IMR-90 (cell line): ENCODE results near the gene TFDP2. TPM values are rescaled to one million over a fixed set of nuclear protein-coding genes. Genes with fewer than 3 reads are reported as not detected.

Experiments
- ATAC-seq: fragments of 200-7000 bp; cut with Tn5 transposase; 2 replicates; pipeline ENCODE4 v1.9.1; 2020; ENCODE audit warnings: low read depth, mild to moderate bottlenecking, moderate library complexity
- BruUV-seq: library from RNA; stranded (reverse); fragments of 400-500 nt; replicated peaks from 2 replicates; lab custom pipeline; 2021; lab: Mats Ljungman, UMichigan
- CTCF ChIA-PET: fragments of 300-600 bp; formaldehyde crosslinking; extraction: SDS; loops from one replicate; lab custom pipeline; 2021; ENCODE audit warnings: antibody characterized with exemption; lab: Yijun Ruan, JAX
- POLR2A ChIA-PET: fragments of 300-600 bp; sonication (Branson Sonifier 250); formaldehyde crosslinking; loops from one replicate; lab custom pipeline; 2022; ENCODE audit warnings: antibody characterized with exemption; ENCODE audit not compliant: unreplicated experiment; lab: Charles Lee
- DNase-seq: peaks from one replicate; pipeline ENCODE4 v3.0.0; 2013
- H2AFZ ChIP-seq: replicated peaks from 2 replicates; pipeline ENCODE3; 2013; ENCODE audit warnings: low read length, mild to moderate bottlenecking; ENCODE audit not compliant: poor library complexity
- H2AK5ac ChIP-seq: 2 replicates; pipeline ENCODE4 v1.6.1; 2013; ENCODE audit warnings: low read depth, low read length, inconsistent platforms
- H2AK9ac ChIP-seq: replicated peaks from 2 replicates; pipeline ENCODE3; 2013; ENCODE audit warnings: mild to moderate bottlenecking, low read depth, low read length, moderate library complexity; ENCODE audit not compliant: poor library complexity
- H2BK120ac ChIP-seq: 2 replicates; pipeline ENCODE4 v1.6.1; 2013; ENCODE audit warnings: low read depth, low read length, inconsistent platforms
- H2BK15ac ChIP-seq: 3 replicates; pipeline ENCODE4 v1.6.1; 2013; ENCODE audit warnings: low read depth, low read length, inconsistent platforms
- H2BK20ac ChIP-seq: 2 replicates; pipeline ENCODE4 v1.6.1; 2013; ENCODE audit warnings: low read depth, mild to moderate bottlenecking, inconsistent platforms, low read length, moderate library complexity
- H2BK5ac ChIP-seq: 2 replicates; pipeline ENCODE4 v1.6.1; 2013; ENCODE audit warnings: mild to moderate bottlenecking, low read depth, low read length, inconsistent platforms; ENCODE audit not compliant: poor library complexity, severe bottlenecking
- H3K14ac ChIP-seq: replicated peaks from 2 replicates; pipeline ENCODE4 v1.6.1; 2013; ENCODE audit warnings: low read depth, low read length, inconsistent platforms
- H3K18ac ChIP-seq: 2 replicates; pipeline ENCODE4 v1.6.1; 2013; ENCODE audit warnings: low read depth, low read length, control low read depth
- H3K23ac ChIP-seq: 2 replicates; pipeline ENCODE4 v1.6.1; 2013; ENCODE audit warnings: low read depth, low read length, inconsistent platforms
- H3K27ac ChIP-seq: 2 replicates; pipeline ENCODE4 v1.5.1; 2013; ENCODE audit warnings: mild to moderate bottlenecking, control low read depth, low read length; ENCODE audit not compliant: insufficient read depth
- H3K27me3 ChIP-seq: 2 replicates; pipeline ENCODE4 v1.6.1; 2013; ENCODE audit warnings: low read length; ENCODE audit not compliant: control insufficient read depth, insufficient read depth
- H3K36me3 ChIP-seq: 2 replicates; pipeline ENCODE4 v1.6.1; 2013; ENCODE audit warnings: low read length, mixed read lengths; ENCODE audit not compliant: control insufficient read depth, insufficient read depth
- H3K4ac ChIP-seq: 2 replicates; pipeline ENCODE4 v1.6.1; 2013; ENCODE audit warnings: low read depth, low read length, inconsistent platforms
- H3K4me1 ChIP-seq: 2 replicates; pipeline ENCODE4 v1.6.1; 2013; ENCODE audit warnings: low read length, mixed read lengths; ENCODE audit not compliant: control insufficient read depth, insufficient read depth
- H3K4me2 ChIP-seq: 2 replicates; pipeline ENCODE4 v1.6.1; 2013; ENCODE audit warnings: low read depth, mild to moderate bottlenecking, control low read depth, low read length, moderate library complexity
- H3K4me3 ChIP-seq: 2 replicates; pipeline ENCODE4 v1.5.1; 2013; ENCODE audit warnings: low read depth, mild to moderate bottlenecking, control low read depth, low read length, moderate library complexity; ENCODE audit not compliant: insufficient read depth
- H3K56ac ChIP-seq: 2 replicates; pipeline ENCODE4 v1.6.1; 2013; ENCODE audit warnings: low read length, inconsistent platforms; ENCODE audit not compliant: insufficient read depth; ENCODE audit errors: extremely low read depth
- H3K79me1 ChIP-seq, 2 experiments: 2 replicates each; pipeline ENCODE4 v1.6.1; 2013; ENCODE audit warnings: low read length in 2 of 2, inconsistent platforms in 1 of 2, low read depth in 1 of 2
- H3K9ac ChIP-seq: 2 replicates; pipeline ENCODE4 v1.6.1; 2013; ENCODE audit warnings: low read depth, low read length, control low read depth
- H3K9me1 ChIP-seq: 2 replicates; pipeline ENCODE4 v1.6.1; 2013; ENCODE audit warnings: low read length, inconsistent platforms; ENCODE audit not compliant: insufficient read depth
- H3K9me3 ChIP-seq: 2 replicates; pipeline ENCODE4 v1.6.1; 2013; ENCODE audit warnings: low read length; ENCODE audit not compliant: control insufficient read depth, insufficient read depth
- H4K20me1 ChIP-seq: 2 replicates; pipeline ENCODE4 v1.6.1; 2013; ENCODE audit warnings: low read length, inconsistent platforms; ENCODE audit not compliant: insufficient read depth
- H4K5ac ChIP-seq: 2 replicates; pipeline ENCODE4 v1.6.1; 2013; ENCODE audit warnings: mild to moderate bottlenecking, low read depth, low read length, control low read depth
- H4K8ac ChIP-seq, 2 experiments: 2 replicates each; pipeline ENCODE4 v1.6.1; 2013; ENCODE audit warnings: low read depth in 2 of 2, low read length in 2 of 2, control low read depth in 1 of 2, inconsistent platforms in 1 of 2
- H4K91ac ChIP-seq: 2 replicates; pipeline ENCODE4 v1.6.1; 2013; ENCODE audit warnings: low read depth, low read length, inconsistent platforms; ENCODE audit not compliant: insufficient read depth
- CEBPB ChIP-seq: IDR thresholded peaks from 2 replicates; pipeline ENCODE4 v1.6.1; 2012; ENCODE audit warnings: low read depth, low read length, improper control_type of control experiment
- MAFK ChIP-seq: IDR thresholded peaks from 2 replicates; pipeline ENCODE4 v1.6.1; 2012; ENCODE audit warnings: low read depth, low read length, improper control_type of control experiment
- SMC3 ChIP-seq: fragments of 150-350 bp; IDR thresholded peaks from 2 replicates; pipeline ENCODE4 v1.6.1; 2016; ENCODE audit warnings: low read depth, mild to moderate bottlenecking, antibody characterized with exemption, low read length, moderate library complexity
- WGBS, 2 experiments: methylation state at CpG; one replicate each; pipeline versions ENCODE4 v1.1.5 to v1.1.7; 2013; ENCODE audit warnings: missing lambda C conversion rate in 2 of 2; ENCODE audit not compliant: insufficient read length in 1 of 2; ENCODE audit errors: extremely low coverage in 2 of 2; 5-methylcytosine and 5-hydroxymethylcytosine counted together
- dilution Hi-C: fragments of 300-500 bp; cut with HindIII; formaldehyde crosslinking; loops from one replicate; pipeline ENCODE4 v1.14.3; 2018; ENCODE audit warnings: low sequenced_read_pairs; ENCODE audit not compliant: unreplicated experiment
- in situ Hi-C: fragments of 300-500 bp; cut with MboI; formaldehyde crosslinking; loops from 3 replicates; pipeline ENCODE4 v1.14.3; 2019; ENCODE audit warnings: low sequenced_read_pairs, inconsistent platforms, mixed read lengths
- intact Hi-C: fragments of 100-400 bp; cut with micrococcal nuclease; formaldehyde crosslinking; loops from 2 replicates; pipeline ENCODE4 v1.10.0; 2022
- polyA plus RNA-seq, 3 experiments: library from polyadenylated mRNA; depleted of rRNA; stranded (reverse); fragments of >200 nt; gene quantifications; 2 replicates each; pipeline ENCODE4 v1.2.3, GENCODE V29; 2012; ENCODE audit warnings: low replicate concordance in 1 of 3
- total RNA-seq: library from RNA; depleted of rRNA; stranded (reverse); fragments of >200 nt; gene quantifications from 2 replicates; pipeline ENCODE4 v1.2.3, GENCODE V29; 2012

TFDP2 gene
- total and polyA plus RNA-seq, 2 of the 4 experiments (the other 2 are of a cell fraction): 10.7 to 23.7 TPM

DNA sequence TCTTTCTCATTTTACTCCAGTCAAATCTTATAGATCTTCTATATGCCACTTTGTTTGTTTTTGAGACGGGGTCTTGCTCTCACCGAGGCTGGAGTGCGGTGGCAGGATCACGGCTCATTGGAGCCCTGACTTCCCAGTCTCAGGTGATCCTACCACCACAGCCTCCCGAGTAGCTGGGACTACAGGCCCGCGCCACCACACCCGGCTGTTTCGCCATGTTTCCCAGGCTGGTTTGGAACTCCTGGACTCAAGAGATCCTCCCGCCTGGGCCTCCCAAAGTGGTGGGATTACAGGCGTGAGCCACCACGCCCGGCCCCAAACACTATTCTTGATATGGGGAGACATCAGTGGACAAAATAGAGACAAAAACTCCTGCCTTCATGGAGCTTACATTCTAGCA, 927 bp upstream of the TFDP2 start:
- no peak overlapping the region for H2BK15ac ChIP-seq
- H2AK9ac ChIP-seq: no peak overlapping the region
- no peak overlapping the region for H3K4ac ChIP-seq
- H3K23ac ChIP-seq: no peak overlapping the region
- ChIA-PET POLR2A (no interaction called here), CTCF (no interaction called here)
- H3K4me1 ChIP-seq: peaks cover 4% of the 10 kb centered on the region
- no peak overlapping the region for H2BK120ac ChIP-seq
- H4K5ac ChIP-seq: no peak overlapping the region
- no peaks in the 10 kb centered on the region for H3K27me3 ChIP-seq
- no peak overlapping the region for H2BK5ac ChIP-seq
- no peaks in the 10 kb centered on the region for H3K9me1 ChIP-seq
- no peak overlapping the region for H2AFZ ChIP-seq
- H3K27ac ChIP-seq: no peak overlapping the region
- in situ Hi-C loops: no loop called here
- H2AK5ac ChIP-seq: no peak overlapping the region
- intact Hi-C loops: no loop called here
- ATAC-seq: no peak
- no peak overlapping the region for H4K91ac ChIP-seq
- dilution Hi-C loops: no loop called here
- H2BK20ac ChIP-seq: no peak overlapping the region
- H3K9ac ChIP-seq: no peak overlapping the region
- H3K4me2 ChIP-seq: no peak overlapping the region
- H3K4me3 ChIP-seq: no peak overlapping the region
- peak overlapping the region; percentile 56 to 90; a peak in 1 of 4 replicates for H4K8ac ChIP-seq
- no peak for DNase-seq
- H3K79me1 ChIP-seq: peaks cover 11 to 16% of the 10 kb centered on the region in 2 experiments; a peak in 2 of 4 replicates
- TF ChIP-seq CEBPB (no peak), MAFK (no peak), SMC3 (no peak)
- H4K20me1 ChIP-seq: no peaks in the 10 kb centered on the region
- 96% methylated on average over 8 of the region's 13 CpGs; no CpG with 5 or more reads in 1 of the 2 experiments for WGBS, 2 experiments
- no peak overlapping the region for H3K14ac ChIP-seq
- no peak overlapping the region for H3K56ac ChIP-seq
- no TSS peak for BruUV-seq
- H3K9me3 ChIP-seq: no peaks in the 10 kb centered on the region
- H3K36me3 ChIP-seq: no peaks in the 10 kb centered on the region
- no peak overlapping the region for H3K18ac ChIP-seq
